Activated naive CD4-positive, alpha-beta T cell treated with Interleukin-2 at 50 U/mL for 16 hours (primary cell): ENCODE data around the gene KRTAP4-2.
"Not testable (repeated sequence)": the region's sequence is repeated elsewhere in the genome, so short reads cannot be mapped to it uniquely, and the experiment has no call there.

Experiments used
- DNase-seq: peaks from one replicate; pipeline ENCODE4 v3.0.0-alpha.2; 2020

The KRTAP4-2 gene

DNA sequence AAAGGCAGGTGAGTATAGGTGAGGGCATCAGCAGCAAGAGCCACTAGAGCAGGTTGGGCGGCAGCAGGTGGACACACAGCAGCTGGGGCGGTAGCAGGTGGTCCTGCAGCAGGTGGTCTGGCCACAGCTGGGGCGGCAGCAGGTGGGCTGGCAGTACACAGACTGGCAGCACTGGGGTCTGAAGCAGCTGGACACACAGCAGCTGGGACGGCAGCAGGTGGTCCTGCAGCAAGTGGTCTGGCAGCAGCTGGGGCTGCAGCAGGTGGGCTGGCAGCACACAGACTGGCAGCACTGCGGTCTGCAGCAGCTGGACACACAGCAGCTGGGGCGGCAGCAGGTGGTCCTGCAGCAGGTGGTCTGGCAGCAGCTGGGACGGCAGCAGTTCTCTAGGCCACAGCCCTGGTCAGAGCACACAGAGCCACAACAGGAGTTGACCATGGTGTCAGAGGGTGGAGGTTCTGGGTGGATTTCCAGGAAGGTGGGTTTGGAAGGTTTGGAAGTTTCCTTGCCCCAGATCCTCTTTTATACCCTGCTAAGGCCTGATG, at the start of gene KRTAP4-2:
TSS of gene KRTAP4-2 (minus strand) at position 495 of the 545 bp plus-strand sequence. CDS start at position 438, 57 bp downstream.
- no peak for DNase-seq

DNA sequence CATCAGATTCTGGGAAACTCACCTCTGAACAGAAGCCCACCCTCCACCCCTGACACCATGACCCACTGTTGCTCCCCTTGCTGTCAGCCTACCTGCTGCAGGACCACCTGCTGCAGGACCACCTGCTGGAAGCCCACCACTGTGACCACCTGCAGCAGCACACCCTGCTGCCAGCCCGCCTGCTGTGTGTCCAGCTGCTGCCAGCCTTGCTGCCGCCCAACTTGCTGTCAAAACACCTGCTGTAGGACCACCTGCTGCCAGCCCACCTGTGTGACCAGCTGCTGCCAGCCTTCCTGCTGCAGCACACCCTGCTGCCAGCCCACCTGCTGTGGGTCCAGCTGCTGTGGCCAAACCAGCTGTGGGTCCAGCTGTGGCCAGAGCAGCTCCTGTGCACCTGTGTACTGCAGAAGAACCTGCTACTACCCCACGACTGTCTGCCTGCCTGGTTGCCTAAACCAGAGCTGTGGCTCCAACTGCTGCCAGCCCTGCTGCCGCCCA, 48.6 kb upstream of the KRTAP4-2 start, which contains the start of gene KRTAP9-2:
TSS of gene KRTAP9-2 (plus strand) at position 51 of the 498 bp plus-strand sequence. CDS start at position 58, 7 bp downstream.
- not testable (repeated sequence) for DNase-seq

DNA sequence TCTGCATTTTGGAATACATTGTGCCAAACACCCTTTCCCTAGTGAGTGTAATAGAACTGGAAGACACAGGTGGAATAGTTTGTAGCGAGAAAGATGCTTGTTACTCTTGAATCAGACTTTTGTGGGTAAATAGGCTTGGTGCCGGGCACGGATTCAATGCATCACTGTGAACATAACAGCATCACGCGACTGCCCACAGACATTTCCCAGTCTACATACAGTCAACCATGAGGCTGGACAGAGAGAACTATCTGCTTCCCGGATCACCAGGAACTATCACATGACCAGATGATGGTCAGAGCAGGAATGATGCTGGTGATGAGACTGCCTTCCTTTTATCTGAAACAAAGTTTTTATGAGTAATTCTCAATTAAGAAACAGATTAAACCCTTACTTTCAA, 48.0 kb upstream of the KRTAP4-2 start:
- no peak for DNase-seq

DNA sequence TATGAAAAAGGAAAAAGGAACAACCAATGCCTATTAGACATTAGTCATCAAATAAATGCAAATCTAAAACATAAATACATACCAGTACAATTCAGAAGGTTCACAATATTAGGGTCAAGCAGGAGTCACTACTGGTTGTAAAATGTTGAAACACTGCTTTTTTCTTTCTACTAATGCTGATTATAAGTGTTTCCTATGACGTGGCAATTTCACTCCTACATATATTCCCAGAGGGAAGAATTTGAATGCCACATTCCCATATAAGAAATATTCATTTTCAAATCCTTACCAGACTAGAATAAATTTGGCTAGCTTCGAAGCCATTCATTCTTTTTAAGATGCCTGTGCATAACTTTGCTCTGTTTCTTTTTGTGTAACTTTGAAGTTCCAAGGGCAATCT, 45.8 kb upstream of the KRTAP4-2 start:
- no peak for DNase-seq

DNA sequence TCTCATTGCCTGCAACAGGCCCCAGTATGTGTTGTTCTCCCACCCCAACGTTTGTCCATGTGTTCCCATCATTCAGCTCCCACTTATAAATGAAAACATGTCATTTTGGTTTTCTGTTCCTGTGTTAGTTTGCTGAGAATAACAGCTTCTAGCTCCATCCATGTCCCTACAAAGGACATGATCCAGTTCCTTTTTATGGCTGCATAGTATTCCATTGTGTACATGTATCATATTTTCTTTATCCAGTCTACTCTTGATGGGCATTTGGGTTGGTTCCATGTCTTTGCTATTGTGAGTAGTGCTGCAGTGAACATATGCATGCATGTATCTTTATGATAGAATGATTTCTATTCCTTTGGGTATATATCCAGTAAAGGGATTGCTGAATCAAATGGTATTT, 37.7 kb upstream of the KRTAP4-2 start:
- no peak for DNase-seq

DNA sequence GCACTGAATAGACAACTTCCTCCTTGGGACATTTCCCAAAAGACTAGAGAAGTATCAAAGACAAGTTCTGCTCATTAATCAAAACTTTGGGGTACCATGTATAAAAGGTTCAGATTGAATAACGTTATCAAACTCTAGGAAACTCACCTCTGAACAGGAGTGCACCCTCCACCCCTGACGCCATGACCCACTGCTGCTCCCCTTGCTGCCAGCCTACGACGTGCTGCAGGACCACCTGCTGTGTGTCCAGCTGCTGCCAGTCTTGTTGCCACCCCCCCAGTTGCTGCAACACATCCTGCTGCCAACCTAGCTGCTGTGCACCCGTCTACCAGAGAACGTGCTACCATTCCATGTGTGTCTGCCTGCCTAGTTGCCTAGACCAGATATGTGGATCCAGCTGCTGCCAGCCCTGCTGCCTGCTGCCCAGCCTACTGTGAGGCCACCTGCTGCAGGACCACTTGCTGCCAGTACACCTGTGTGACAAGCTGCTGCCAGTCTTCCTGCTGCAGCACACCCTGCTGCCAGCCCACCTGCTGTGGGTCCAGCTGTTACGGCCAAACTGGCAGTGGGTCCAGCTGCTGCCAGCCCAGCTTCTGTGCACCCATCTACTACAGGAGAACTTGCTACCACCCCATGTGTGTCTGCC, 34.6 kb upstream of the KRTAP4-2 start:
- DNase-seq, result no peak

DNA sequence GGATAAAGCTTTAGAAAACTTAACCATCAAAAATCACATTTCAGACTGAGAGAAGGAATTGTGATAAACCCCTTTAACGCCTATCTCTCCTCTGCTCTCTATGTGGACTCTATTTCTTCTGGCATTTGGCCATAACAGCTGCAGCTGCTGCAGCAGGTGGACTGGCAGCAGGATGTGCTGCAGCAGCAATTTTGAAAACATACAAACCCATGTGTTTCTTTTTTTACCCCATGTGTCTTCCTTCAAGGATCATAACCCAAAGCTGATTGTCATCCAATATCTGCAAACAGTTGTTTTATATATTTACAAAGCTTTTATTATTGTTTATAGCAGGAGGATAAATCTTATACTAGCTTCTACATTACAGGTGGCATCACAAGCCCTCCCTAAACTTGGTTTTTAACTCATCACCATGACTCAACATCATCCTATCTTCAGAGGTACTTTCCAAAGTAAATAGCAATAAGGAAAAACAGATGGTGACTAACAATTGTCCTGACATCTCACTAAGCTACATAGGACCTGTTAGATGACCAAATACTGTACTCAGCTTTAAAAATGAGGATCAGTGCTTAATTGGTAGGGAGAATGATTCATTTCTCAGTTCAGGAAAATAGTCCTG, 33.9 kb upstream of the KRTAP4-2 start:
- DNase-seq, result no peak

DNA sequence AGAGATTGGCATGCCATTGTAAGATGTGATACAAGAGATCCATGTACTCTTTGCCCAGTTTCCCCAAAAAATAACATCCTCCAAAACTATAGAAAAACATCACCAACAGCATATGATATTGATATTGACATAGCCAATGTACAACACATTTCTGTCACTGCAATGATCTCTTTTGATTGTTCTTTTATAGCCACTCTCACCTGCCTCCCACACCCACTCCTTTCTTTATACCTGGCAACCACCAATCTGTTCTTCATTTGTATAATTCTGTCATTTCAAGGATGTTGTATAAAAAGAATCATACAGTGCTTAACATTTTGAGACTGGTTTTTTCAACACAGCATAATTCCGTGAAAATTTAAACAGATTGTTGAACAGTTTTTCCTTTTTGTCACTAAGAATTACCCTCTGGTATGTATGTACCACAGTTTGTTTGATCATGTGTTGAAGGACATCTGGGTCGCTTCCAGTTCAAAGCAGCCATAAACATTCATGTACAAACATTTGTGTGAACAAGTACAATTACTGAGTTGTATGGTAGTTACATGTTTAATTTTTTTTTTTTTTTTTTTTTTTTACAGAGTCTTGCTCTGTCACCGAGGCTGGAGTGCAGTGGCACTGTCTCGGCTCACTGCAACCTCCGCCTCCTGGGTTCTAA, 21.5 kb upstream of the KRTAP4-2 start:
- no peak for DNase-seq

DNA sequence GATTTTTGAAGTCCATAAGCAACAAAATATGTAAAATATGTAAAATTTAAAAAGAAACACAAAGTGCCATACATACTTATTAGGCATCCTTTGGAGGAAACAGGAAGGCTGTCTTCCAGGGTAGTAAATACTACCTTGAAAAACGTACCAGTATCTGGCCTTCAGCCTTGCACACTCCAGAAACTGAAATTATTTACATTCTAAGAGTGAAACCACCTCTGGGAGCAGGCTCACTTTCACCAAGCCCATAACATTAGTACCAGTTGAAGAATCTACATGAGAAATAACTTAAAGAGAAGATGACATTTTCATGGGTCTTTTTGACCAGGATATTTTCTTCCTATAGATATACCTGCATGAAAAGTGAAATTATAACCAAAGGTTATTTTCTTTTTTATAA, 18.0 kb upstream of the KRTAP4-2 start:
- no peak for DNase-seq

DNA sequence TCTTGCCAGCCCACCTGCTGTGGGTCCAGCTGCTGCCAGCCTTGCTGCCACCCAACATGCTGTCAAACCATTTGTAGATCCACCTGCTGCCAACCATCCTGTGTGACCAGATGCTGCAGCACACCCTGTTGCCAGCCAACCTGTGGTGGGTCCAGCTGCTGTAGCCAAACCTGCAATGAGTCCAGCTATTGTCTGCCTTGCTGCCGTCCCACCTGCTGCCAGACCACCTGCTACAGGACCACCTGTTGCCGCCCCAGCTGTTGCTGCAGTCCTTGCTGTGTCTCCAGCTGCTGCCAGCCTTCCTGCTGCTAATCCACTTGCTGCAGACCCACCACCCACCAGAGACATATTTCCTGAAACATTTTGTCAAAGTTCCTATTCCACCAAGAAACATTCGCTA, 12.3 kb upstream of the KRTAP4-2 start:
- no peak for DNase-seq

DNA sequence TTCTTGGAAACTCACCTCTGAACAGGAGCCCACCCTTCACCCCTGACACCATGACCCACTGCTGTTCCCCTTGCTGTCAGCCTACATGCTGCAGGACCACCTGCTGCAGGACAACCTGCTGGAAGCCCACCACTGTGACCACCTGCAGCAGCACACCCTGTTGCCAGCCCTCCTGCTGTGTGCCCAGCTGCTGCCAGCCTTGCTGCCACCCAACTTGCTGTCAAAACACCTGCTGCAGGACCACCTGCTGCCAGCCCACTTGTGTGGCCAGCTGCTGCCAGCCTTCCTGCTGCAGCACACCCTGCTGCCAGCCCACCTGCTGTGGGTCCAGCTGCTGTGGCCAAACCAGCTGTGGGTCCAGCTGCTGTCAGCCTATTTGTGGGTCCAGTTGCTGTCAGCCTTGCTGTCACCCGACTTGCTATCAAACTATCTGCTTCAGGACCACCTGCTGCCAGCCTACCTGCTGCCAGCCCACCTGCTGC, 11.9 kb upstream of the KRTAP4-2 start, which contains the start of gene KRTAP9-1:
TSS of gene KRTAP9-1 (plus strand) at position 51 of the 482 bp plus-strand sequence. CDS start at position 51, 0 bp downstream.
- DNase-seq, result not testable (repeated sequence)

DNA sequence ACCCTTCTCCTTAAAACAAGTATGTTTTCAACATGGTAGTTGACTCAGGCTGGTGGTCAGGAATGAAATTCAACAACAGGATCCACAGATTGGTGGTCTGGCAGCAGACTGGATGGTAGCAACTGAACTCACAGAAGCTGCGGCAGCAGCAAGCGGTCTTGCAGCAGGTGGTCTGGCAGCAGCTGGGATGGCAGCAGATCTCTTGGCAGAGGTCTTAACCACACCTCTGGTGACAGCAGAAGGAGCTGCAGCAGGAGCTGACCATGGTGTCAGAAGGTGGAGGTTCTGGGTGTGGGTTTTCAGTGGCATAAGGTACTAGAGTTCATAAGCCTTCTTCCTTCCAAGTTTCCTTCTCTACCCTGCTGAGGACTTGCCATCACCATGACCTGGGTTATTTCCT, 8.9 kb upstream of the KRTAP4-2 start:
- no peak for DNase-seq

DNA sequence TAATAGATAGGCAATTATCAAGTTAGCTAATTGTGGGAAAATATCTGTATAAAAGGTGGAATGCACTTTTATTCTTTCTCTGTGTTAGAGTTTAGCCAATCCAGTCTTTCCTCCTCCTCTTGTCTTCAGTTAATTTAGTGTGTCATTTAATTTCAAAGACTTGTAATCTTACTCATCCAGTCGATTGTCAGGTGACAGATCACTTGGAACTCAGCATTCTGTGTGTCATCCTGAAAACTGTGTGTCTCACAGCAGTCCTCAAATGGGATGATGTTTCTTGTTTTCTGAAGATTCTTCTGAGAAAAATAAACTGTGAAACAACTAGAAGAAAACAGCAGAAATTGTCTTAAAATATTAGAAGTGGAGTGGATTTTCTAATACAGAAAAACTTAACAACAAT, 7.0 kb upstream of the KRTAP4-2 start:
- no peak for DNase-seq

DNA sequence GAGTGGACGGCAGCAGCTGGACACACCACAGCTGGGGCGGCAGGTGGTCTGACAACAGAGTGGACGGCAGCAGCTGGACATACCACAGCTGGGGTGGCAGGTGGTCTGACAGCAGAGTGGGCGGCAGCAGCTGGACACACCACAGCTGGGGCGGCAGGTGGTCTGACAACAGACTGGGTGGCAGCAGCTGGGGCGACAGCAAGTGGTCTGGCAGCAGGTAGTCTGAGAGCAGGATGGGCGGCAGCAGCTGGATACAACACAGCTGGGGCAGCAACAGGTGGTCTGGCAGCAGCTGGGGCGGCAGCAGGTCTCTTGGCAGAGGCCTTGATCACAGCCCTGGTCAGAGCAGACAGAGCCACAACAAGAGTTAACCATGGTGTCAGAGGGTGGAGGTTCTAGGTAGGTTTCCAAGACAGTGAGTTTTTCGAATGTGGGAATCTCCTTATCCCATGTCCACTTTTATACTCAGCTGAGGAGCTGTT, 6.5 kb upstream of the KRTAP4-2 start, which contains the start of gene KRTAP4-1:
TSS of gene KRTAP4-1 (minus strand) at position 432 of the 482 bp plus-strand sequence. CDS start at position 375, 57 bp downstream.
- DNase-seq, result no peak

DNA sequence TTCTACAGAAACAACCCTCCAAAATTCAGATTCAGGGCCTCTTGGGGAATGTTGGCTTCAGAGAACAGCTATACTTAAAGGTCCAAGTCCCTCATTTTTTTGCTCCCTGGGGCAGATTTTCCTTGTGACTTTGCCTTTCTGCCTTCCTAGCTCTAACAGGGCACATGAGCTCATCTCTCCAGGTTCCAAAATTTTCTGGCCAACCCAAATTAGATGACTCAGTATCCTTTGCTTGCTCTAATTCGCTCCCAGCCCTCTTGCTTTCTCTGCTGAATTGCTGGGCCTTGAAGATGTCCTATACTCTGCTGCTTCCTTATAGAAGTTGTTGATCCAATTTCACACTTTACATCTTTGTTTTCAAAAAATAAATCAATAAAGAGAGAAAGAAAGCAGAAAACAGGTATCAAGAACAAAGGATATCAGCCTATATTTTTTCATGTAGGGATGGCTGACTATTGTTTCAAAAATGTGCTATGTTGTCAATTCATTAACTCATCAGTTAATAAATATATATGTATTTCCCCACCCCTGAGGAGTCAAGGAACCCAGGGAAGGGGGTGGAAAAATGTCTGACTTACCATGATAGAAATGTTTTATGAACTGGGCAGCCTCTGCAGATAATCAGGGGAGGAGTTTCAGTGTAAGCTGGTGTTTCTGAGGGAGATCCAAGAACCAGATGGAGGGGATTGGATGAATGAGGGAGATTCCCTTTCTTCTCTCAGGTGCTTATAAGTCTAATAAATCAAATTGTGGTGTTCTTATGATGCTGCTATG, 1.0 kb upstream of the KRTAP4-2 start:
- DNase-seq, result no peak

DNA sequence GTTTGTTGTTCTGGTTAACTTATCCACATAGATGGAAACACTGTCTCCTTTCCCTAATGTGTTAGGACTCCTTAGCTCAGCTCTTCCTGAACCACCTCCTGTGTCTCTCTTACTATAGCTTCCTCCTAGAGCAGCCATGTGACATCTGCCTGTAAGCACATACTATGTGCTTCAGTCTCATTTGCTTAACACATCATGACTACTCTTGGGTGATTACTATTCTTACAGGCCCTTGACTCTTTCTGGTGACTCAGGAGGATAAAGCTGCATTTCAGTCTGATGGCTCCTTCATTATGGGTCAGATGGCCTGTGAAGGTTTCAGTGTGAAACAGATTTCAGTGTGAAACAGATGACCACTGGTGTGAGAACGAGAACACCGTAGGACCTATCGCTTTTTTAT, 320 bp upstream of the KRTAP4-2 start:
- DNase-seq, result no peak

DNA sequence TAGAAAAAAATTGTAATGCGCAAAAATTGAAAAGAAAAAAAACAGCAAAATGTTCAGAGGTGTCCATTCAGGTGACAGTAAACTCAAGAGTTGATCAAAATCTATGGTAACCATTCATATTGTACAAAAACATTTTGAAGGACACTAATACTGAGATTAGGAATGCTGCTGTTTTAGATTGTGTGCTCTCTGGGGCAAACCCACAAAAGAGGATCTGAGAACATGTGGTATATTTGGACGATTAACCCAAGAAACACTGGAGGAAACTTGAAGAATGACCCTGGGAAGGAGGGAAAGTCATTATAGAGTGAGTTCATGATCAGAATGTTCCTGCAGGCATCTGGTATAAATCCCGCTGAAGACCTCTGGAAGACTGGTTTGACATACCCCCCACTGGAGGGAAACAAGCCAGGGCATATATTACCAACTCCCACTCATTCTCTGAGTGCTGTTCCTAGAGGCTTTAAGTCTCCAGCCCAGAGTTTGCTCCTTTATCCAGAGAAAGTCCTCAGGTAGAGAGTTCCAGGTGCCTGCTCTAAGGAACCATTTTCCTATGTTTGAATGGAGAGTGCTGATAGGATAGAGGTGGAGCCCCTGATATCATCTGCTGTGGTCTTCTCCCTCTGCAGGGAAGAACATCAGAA, 1.2 kb downstream of the KRTAP4-2 start:
- no peak for DNase-seq

DNA sequence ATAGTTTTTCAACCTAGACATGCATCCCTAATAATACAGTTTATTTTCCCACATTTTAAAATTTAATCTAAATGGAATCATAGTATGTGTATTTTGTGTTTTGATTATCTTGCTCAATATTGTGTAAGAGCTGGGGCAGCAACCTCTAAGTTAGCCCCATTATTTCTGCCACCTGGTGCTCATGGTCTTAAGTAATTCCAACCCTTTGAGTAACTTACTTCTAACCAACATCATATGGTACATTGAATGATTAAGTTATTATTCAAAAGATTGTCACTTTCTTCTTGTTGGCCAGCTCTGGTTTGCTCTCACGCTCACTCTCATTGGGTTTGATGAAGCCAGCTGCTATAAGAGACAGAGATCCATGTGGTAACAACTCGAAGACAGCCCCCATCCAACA, 6.1 kb downstream of the KRTAP4-2 start:
- DNase-seq, result no peak

DNA sequence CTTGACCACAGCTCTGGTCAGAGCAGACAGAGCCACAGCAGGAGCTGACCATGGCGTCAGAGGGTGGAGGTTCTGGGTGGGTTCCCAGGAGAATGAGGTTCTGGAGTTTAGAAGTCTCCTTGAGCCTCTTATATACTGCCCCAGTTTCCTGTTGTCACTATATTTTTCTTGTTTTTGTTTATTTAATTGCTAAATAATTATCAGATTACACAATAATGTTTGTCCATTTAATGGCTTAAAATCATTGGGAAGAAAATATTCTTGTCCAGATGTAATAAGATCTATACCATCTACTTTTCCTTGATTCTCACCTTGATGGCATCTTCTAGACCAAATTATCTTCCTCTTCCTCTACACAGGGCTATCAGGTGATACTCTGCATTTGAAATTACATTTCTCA, 9.9 kb downstream of the KRTAP4-2 start, which contains the start of gene KRTAP4-3:
TSS of gene KRTAP4-3 (minus strand) at position 101 of the 400 bp plus-strand sequence. CDS start at position 52, 49 bp downstream.
- DNase-seq, result no peak

DNA sequence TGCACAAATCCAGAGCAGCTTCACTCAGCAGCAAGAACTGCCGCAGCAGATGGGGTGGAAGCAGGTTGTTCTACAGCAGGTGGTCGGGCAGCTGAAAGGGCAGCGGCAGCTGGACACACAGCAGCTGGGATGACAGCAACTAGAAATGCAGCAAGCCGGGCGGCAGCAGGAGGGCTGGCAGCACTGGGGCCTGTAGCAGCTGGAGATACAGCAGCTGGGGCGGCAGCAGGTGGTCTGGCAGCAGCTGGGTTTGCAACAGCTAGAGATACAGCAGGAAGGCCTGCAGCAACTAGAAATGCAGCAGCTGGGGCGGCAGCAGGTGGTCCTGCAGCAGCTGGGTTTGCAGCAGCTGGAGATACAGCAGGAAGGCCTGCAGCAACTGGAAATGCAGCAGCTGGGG, 10.5 kb downstream of the KRTAP4-2 start:
- DNase-seq, result no peak

DNA sequence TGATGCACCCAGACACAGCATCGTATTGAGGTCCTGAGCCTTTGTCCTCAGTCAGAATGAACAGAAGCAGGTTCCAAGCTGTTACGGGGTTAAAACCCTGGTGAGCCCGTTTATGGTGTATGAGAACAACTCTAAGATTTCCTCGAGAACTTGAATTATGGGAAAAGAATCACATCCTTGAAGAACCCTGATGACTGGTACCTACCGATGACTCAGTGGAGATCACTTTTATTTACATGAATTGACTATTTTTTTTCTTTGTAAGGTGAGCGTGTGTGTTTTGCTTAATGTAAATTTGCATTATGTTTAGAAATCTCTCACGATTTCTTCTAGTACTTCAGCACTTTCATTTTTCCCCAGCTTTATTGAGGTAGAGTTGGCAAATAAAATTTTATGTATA, 14.2 kb downstream of the KRTAP4-2 start:
- DNase-seq, result no peak

DNA sequence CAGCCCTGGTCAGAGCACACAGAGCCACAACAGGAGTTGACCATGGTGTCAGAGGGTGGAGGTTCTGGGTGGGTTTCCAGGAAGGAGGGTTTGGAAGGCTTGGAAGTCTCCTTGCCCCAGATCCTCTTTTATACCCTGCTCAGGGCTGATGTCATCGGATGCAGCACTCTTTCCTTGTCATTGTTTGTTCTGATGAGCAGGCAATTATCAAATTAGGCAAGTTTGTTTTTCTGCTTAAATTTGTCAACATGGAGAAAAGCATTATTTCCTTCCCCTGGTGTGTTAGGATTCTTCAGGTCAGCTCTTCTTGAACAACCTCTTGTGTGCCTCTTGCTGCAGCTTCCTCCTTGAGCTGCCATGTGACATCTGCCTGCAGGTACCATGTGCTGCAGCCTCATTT, 17.4 kb downstream of the KRTAP4-2 start, which contains the start of gene KRTAP4-4:
TSS of gene KRTAP4-4 (minus strand) at position 101 of the 400 bp plus-strand sequence. CDS start at position 44, 57 bp downstream.
- no peak for DNase-seq
